Choroid plexus epithelial cell (primary cell): Measurements from ENCODE around the gene WDR82.

ENCODE experiments used
- DNase-seq: peaks from one replicate; pipeline ENCODE4 v3.0.0-alpha.2; 2010; ENCODE audit warnings: low read depth
- H3K4me3 ChIP-seq: 2 replicates; pipeline ENCODE4 v1.5.1; 2011; ENCODE audit warnings: low read depth, mild to moderate bottlenecking, control low read depth, low read length, moderate library complexity
- TF ChIP-seq, protein P1 (sequence below): conservative IDR thresholded peaks from 2 replicates; pipeline ENCODE4 v1.5.1; 2011; ENCODE audit warnings: low read depth, mild to moderate bottlenecking, control low read depth, inconsistent platforms, low read length, moderate library complexity

WDR82 gene

DNA sequence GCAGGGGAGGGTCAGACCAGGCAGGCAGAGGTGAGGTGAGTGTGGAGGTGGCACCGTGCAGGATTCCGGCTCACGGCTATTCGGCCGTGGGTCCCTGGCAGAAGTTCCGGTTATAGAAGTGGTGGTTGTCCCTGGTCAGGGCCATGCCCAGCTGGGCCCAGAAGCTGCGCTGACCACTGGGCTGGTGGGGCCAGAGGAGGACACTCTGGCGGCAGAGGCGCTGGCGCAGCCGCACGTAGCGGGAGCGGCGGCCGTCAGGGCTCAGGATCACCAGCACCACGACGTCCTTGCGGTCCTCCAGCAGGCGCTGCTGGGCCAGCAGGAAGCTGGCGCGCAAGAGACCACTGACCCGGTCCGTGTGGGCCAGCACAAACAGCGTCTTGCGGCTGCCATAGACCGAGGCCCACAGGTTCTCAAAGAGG lies 57.3 kb downstream of the WDR82 start:
- no peak for DNase-seq
- TF ChIP-seq, protein P1, sequence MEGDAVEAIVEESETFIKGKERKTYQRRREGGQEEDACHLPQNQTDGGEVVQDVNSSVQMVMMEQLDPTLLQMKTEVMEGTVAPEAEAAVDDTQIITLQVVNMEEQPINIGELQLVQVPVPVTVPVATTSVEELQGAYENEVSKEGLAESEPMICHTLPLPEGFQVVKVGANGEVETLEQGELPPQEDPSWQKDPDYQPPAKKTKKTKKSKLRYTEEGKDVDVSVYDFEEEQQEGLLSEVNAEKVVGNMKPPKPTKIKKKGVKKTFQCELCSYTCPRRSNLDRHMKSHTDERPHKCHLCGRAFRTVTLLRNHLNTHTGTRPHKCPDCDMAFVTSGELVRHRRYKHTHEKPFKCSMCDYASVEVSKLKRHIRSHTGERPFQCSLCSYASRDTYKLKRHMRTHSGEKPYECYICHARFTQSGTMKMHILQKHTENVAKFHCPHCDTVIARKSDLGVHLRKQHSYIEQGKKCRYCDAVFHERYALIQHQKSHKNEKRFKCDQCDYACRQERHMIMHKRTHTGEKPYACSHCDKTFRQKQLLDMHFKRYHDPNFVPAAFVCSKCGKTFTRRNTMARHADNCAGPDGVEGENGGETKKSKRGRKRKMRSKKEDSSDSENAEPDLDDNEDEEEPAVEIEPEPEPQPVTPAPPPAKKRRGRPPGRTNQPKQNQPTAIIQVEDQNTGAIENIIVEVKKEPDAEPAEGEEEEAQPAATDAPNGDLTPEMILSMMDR, result no peak
- H3K4me3 ChIP-seq, result no peak overlapping the region

DNA sequence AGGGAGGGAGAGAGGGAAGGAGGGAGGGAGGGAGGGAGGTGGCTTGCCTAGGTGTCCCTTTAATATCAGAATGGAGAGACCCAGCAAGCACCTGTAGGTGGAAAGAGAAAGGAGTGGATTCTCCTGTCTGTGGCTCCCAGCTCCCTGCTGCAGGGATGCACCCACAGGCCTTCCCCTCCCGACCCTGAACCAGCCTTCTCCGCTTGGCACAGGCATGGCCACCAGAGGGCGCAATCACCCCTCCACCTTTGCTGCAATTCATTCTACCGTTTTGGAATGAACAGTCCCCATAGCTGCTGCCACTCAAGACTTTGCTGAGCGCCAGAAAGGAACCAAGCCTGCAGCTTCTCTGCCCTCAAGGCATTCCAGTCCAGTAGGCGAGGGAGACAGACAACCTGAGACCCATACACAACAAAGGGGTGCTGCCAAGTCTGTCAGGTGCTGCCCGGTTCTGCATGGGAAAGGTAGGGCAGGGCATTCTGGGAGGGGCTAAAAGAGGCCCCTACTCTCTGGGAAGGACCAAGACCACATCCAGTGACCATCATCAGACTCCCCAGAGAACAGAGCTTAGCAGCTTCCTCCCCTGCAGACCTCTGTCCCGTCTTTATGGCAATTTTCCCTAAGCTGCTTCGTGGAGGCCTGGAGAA lies 57.9 kb downstream of the WDR82 start:
- TF ChIP-seq, protein P1, result peak; percentile 96
- no peak overlapping the region for H3K4me3 ChIP-seq
- peak; percentile 81 for DNase-seq

DNA sequence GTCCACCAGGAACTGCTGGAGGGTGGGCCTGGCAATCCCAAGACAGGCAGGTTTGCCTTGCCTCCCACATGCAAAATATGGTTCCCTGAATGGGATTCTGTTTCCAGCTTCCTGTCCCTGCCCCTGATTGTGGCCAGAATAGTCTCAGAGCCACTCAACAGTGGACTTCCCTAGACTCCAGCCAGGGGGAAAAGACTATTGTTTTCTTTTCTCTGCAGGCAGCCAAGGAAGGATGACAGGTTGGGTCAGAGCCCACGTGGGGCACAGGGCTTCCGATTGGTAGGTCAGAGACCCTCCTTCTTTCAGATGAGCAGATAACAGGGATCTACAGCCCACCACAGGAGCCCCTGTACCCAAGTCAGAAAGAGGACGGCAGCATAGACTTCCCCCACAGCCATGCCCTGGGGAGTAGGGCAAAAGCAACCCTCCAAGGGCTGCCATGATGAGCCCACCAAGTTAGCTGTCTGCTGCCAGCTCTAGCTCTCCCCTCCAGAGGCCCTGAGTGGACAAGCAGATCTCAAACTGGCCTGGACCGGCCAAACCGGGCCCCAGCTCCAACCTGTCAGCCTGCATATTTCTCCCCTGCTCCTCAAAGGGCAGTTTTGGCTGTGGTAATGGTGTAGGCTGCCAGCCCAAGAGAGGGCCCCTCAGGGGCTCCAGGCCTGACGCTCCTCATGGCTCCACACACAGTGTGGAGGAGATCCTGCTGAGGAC lies 59.4 kb downstream of the WDR82 start:
- H3K4me3 ChIP-seq, result no peak overlapping the region
- TF ChIP-seq, protein P1, result no peak
- no peak for DNase-seq

DNA sequence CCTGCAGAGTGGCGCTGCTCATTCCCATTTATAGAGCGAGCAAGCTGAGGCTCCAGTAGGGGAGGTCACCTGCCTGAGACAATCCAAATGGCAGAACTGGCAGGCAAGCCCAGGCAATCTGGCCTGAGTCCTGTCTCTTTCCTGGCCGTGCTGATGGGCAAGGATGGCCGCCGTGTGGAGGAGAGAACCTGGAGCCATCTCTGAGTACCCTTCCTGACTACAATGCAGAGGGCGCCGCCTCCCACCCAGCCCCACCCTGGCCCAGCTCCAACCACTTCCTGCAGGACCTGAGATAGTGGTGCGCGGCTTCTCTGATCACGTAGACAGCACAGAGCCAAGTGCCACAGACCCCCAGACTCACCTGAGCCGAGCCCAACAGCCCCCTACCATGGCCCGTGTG lies 60.0 kb downstream of the WDR82 start:
- H3K4me3 ChIP-seq, result no peak overlapping the region
- no peak for DNase-seq
- TF ChIP-seq, protein P1, result no peak

DNA sequence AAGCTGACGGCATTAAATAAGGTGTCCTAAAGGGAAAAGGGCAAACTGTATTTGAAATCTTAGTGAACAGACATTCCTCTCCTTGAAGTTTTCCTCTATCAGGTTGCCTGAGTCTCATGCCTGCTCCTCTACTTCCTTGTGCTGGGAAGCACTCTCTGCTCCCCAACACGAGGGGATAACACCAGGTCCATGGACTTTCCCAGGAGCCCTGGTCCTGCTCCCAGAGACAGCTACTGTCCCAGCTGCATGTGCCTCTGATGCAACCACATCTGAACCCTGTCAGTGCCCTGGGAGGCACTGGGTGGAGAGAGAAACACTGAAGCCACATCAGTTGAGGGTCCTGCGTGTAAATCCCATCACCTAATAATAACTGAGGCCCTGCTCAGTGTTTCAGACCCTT lies 60.4 kb downstream of the WDR82 start:
- TF ChIP-seq, protein P1, result no peak
- no peak for DNase-seq
- no peak overlapping the region for H3K4me3 ChIP-seq

DNA sequence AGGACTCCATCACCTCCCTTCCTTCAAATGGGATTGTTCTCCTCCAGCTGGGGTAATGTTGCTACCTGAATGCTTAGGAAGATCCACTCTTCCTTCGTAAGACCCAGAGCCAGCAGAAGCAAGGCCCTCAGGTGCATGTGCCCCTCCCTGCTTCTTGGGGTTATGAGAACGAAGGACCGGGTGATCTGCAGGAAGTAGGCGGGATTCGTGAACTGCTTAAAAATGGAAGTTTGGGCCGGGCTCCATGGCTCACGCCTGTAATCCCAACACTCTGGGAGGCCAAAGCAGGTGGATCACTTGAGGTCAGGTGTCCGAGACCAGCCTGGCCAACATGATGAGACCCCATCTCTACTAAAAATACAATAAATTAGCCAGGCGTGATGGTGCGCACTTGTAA lies 61.0 kb downstream of the WDR82 start:
- no peak overlapping the region for H3K4me3 ChIP-seq
- no peak for DNase-seq

More for the DNA sequence above, 61.0 kb downstream of the WDR82 start:
- TF ChIP-seq, protein P1, result no peak
